GM21529 (cell line): ENCODE data around the gene ILF2.
"Not testable (repeated sequence)": the region's sequence is repeated elsewhere in the genome, so short reads cannot be mapped to it uniquely, and the experiment has no call there.

Experiments used
- ATAC-seq: cut with Tn5 transposase; IDR thresholded peaks from one replicate; pipeline ENCODE4 v1.9.1; 2021; ENCODE audit not compliant: unreplicated experiment

The ILF2 gene

DNA sequence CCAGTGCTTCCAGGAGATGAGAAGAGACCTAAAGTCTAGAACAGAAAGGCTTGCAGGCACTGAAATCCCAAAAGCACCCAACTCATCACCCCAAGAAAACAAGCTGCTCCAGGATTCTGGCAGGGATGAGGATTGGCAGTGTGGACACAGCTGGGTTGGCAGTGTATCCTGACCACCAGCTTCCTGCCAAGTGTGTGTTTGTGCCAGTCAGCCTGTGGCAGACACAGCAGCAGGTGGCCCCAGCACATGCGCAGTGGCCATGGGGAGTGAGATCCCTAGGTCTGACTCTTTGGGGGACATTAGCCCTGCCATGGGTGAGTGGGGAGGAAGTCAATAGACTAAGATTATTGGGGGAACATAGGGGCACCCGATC, 20.9 kb downstream of the ILF2 start:
- no peak for ATAC-seq

DNA sequence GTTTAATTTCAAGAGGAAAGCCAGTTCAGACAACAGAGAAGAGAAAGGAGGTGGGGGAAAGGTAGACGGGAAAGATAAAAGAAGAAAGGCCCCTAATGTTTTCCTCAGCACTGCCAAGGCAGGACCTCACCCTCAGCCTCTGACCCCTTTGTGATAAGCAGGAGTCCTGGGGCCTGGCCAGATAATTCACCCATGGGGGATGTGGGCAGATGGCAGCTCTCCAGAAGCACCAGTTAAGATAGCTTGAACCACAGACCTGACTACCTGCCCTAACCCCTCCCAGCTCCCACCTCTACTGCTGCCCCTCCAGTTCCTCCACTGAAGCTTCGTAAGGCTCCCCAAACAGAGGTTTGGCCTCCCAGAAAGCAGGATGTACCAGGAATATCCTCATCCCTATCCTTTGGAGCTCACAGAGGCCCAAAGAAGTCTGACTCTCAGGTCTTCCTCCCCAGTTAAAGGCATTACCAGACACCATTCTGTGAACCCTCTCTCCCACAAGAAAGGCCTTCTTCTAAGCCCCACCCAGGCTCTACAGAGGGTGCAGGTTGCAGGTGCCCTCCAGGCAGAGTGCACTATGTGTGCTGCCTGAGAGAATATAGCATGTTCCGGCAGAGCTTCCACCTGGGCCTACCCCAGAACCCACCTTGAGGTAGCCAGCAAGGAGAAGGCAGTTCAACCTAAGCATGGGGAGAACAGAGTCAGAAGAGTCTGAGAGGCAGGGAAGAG, 21.5 kb downstream of the ILF2 start:
- ATAC-seq: no peak

- ATAC-seq: no peak
Measured at GRCh38 chr1:153648000-153648643, 22.7 kb downstream of the ILF2 start.

GRCh38 chr1:153647346-153647714, 23.5 kb downstream of the ILF2 start:
- ATAC-seq: no peak

GRCh38 chr1:153646672-153647345, 24.0 kb downstream of the ILF2 start:
- ATAC-seq: no peak

DNA sequence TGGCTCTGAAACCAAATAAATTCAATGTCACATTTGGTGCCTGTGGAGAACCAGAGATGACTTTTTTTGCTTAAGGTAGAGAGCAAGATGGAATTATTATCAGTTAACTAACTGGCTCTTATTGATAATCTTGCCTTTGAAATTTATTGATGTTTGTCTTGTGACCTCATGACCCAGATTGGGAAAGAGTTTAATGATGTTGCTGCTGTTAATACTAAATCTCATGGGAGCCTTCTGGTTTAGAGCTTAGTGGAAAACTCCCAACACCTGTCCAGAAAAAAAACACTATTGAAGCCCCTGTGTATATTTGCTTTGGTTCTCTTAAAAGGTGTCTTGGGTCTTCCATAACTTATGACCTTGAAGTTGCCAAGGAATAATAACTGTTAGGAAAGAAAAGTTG, 27.0 kb downstream of the ILF2 start:
- no peak for ATAC-seq

DNA sequence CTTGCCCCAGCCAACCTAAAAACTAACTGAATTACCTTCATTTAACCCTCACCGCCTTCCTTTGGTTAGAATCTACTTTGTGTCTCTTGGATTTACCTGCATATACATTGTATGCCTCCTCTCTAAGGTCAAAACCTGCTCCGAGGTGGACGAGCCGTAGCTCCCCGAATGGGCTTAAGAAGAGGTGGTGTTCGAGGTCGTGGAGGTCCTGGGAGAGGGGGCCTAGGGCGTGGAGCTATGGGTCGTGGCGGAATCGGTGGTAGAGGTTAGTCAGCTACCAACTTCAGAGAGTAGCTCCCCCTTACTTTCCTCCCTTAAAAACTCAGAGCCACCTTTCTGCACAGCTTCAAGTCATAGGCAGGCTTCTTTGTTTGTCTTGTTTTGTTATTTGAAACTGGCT, 27.7 kb downstream of the ILF2 start:
- no peak for ATAC-seq

GRCh38 chr1:153642161-153642560, 28.6 kb downstream of the ILF2 start:
- no peak for ATAC-seq

GRCh38 chr1:153640861-153641260, 29.9 kb downstream of the ILF2 start:
- ATAC-seq: no peak

- ATAC-seq: not testable (repeated sequence)
Measured at GRCh38 chr1:153640213-153640612, 30.6 kb downstream of the ILF2 start.

GRCh38 chr1:153639280-153639679, 31.5 kb downstream of the ILF2 start:
- no peak for ATAC-seq

GRCh38 chr1:153638261-153638660, 32.5 kb downstream of the ILF2 start:
- ATAC-seq: no peak

DNA sequence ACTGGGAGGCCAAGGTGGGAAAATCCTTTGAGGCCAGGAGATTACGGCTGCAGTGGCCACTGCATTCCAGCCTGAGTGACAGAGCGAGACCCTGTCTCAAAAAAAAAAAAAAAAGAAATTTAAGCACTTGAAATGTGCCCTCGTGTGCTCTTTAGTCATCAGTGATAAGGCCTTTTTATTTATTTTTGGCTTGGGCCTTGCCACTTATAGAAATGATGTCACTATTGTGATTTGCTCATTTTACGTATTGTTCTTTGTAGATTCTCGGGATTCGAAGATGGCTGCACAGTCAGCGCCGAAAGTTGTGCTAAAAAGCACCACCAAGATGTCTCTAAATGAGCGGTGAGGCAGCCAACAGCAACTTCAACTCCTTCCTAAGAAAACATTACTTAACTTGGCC, 34.5 kb downstream of the ILF2 start:
- no peak for ATAC-seq

GRCh38 chr1:153635872-153636271, 34.9 kb downstream of the ILF2 start:
- no peak for ATAC-seq

- peak; percentile 86 for ATAC-seq
Measured at GRCh38 chr1:153633754-153634665, 36.8 kb downstream of the ILF2 start, which contains the start of gene CHTOP. Gene CHTOP (plus strand): TSS chr1:153634066. CDS start chr1:153636589, 2,523 bp downstream.

- no peak for ATAC-seq
Measured at GRCh38 chr1:153633161-153633753, 37.5 kb downstream of the ILF2 start.

DNA sequence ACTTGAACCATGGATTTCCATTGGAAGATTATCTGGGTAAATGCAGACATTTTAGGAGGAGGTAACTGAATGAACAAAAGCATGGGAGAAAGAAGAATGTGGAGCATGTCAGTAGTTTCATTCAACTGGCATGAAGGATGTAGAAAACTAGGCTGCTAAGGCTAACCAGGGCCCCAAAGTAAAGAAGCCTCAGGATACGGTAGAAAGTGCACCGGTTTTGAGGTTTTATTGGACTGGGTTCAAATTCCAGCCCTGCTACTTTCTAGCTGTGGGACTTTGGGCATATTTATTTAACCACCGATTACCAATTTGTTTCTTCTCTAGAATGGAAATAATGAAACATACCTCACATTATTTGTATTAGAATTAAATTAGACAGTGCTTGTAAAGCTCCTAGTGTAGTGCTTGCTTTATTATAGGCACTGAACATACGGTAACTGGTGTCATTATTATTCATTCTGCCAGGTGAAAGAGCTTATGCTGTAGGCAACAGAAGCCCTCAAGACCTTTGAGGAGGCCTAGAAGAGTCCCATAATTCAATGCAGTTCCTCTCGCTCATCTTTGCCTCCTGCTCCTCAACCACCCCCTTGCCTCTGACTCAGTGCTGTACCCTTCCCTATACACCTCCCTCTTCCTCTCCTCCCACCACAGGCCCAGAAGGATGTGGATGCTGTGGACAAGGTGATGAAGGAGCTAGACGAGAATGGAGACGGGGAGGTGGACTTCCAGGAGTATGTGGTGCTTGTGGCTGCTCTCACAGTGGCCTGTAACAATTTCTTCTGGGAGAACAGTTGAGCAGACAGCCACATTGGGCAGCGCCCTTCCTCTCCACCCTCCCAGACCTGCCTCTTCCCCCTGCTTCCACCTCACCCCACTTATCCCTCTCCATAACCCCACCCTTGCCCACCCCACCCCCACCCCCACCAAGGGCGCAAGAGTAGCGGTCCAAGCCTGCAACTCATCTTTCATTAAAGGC, 39.5 kb downstream of the ILF2 start:
- no peak for ATAC-seq

DNA sequence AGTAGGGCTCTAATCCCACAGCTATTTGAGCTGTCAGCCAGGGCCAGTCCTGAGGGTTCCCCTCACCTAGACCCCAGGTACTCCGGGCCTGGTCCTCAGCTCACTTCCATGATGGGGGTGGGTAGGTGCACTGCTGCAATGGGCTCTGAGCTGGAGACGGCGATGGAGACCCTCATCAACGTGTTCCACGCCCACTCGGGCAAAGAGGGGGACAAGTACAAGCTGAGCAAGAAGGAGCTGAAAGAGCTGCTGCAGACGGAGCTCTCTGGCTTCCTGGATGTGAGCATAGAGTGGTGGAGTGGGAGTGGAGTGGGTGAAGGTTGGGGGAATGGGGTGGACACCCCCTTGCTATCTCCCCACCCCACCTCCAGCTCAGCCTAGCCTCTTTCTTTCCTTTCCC, 40.4 kb downstream of the ILF2 start:
- ATAC-seq: no peak

DNA sequence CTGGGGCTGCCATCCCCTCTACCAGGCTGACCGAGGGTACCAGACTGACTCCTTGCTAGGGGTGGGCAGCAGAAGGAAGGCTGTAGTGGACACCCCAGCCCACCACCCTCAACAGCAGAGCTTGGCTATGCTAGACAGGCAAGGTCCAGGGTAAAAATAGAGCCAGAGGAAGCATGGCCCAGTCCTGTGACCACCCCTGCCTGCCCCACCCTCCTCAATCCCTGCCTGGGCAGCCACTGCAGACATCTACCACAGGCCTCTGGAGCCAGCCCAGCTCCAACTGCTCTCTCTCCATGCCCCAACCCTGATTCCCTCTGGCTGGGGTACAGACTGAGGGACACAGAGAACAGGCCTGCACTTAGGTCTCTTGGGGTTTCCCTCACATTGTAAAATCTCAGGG, 40.8 kb downstream of the ILF2 start:
- no peak for ATAC-seq

DNA sequence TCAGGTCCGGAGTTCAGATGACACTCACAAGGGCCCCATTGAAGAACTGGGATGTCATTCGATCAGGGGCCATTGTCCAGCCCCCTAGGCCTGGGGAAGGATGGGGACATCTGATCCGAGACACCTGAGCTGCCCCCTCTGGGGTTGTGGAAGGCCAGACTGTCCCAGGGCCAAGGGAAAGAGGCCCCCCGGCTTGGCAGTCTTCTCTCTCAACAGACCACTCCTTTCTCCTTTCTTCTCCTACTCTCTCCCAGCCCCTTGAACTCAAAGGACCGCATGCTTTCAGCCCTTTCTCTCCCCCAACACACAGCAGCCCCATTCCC, 41.5 kb downstream of the ILF2 start:
- no peak for ATAC-seq
